Fibroblast of skin of back (primary cell): ENCODE measurements around the gene SULT2B1.
"Not testable (repeated sequence)": the region's sequence is repeated elsewhere in the genome, so short reads cannot be mapped to it uniquely, and the experiment has no call there.

ENCODE experiments used
- DNase-seq: peaks from one replicate; pipeline ENCODE4 v3.0.0-alpha.2; 2013

Gene SULT2B1

GRCh38 chr19:48558018-48558684 is 6.2 kb downstream of the SULT2B1 start:
- peak; percentile 55 for DNase-seq

GRCh38 chr19:48560095-48560530 is 8.1 kb downstream of the SULT2B1 start:
- no peak for DNase-seq

- DNase-seq: no peak
Observed at GRCh38 chr19:48561412-48561811, 9.4 kb downstream of the SULT2B1 start.

GRCh38 chr19:48565090-48565489 is 13.1 kb downstream of the SULT2B1 start:
- DNase-seq: peak; percentile 64

- DNase-seq: peak; percentile 93
Observed at GRCh38 chr19:48568345-48568886, 16.4 kb downstream of the SULT2B1 start.

GRCh38 chr19:48569814-48570213 is 17.8 kb downstream of the SULT2B1 start:
- peak; percentile 41 for DNase-seq

- no peak for DNase-seq
Observed at GRCh38 chr19:48571378-48572162, 19.6 kb downstream of the SULT2B1 start.

GRCh38 chr19:48573163-48573505 is 21.2 kb downstream of the SULT2B1 start:
- DNase-seq: no peak

GRCh38 chr19:48575931-48576622 is 24.1 kb downstream of the SULT2B1 start:
- no peak for DNase-seq

GRCh38 chr19:48577908-48578307 is 25.9 kb downstream of the SULT2B1 start:
- not testable (repeated sequence) for DNase-seq

GRCh38 chr19:48578891-48579290 is 26.9 kb downstream of the SULT2B1 start:
- DNase-seq: peak; percentile 77

- no peak for DNase-seq
Observed at GRCh38 chr19:48582168-48582567, 30.2 kb downstream of the SULT2B1 start.

- no peak for DNase-seq
Observed at GRCh38 chr19:48587387-48587786, 35.4 kb downstream of the SULT2B1 start.

- DNase-seq: peak; percentile 79
Observed at GRCh38 chr19:48588670-48589401, 36.9 kb downstream of the SULT2B1 start.

GRCh38 chr19:48591021-48591420 is 39.0 kb downstream of the SULT2B1 start:
- DNase-seq: no peak

- DNase-seq: no peak
Observed at GRCh38 chr19:48595171-48595570, 43.2 kb downstream of the SULT2B1 start.

- no peak for DNase-seq
Observed at GRCh38 chr19:48595833-48596232, 43.9 kb downstream of the SULT2B1 start.

GRCh38 chr19:48596237-48596636 is 44.3 kb downstream of the SULT2B1 start:
- no peak for DNase-seq

GRCh38 chr19:48596679-48597465 is 44.9 kb downstream of the SULT2B1 start:
- no peak for DNase-seq

- no peak for DNase-seq
Observed at GRCh38 chr19:48598996-48599700, 47.2 kb downstream of the SULT2B1 start.
